Tibial nerve (tissue), 4 donors: ENCODE results near the gene RIOK2. TPM values are rescaled to one million over a fixed set of nuclear protein-coding genes. Genes with fewer than 3 reads are reported as not detected.
"Not testable (repeated sequence)": the region's sequence is repeated elsewhere in the genome, so short reads cannot be mapped to it uniquely, and the experiment has no call there.

Experiments
- DNase-seq, 2 donors: peaks; one replicate each; pipeline ENCODE4 v3.0.0-alpha.2; 2019; ENCODE audit warnings: low spot score in 2 of 2
- H3K27ac ChIP-seq, 4 donors: fragments of 200-600 bp; sonication (generic) in 3 of 4; one replicate each; pipeline ENCODE4 v1.5.1; 2017 to 2019; ENCODE audit warnings: mild to moderate bottlenecking in 1 of 4
- H3K27me3 ChIP-seq, 2 donors: fragments of 200-600 bp; sonication (generic) in 1 of 2; one replicate each; pipeline versions ENCODE4 v1.5.1 to v1.6.0; 2017 to 2019
- H3K36me3 ChIP-seq, 3 donors: fragments of 200-600 bp; sonication (generic); one replicate each; pipeline ENCODE4 v1.5.1; 2018 to 2019
- H3K4me1 ChIP-seq, 4 donors: fragments of 200-600 bp; sonication (generic) in 3 of 4; one replicate each; pipeline ENCODE4 v1.5.1; 2017 to 2019
- H3K4me3 ChIP-seq, 4 donors: fragments of 200-600 bp; sonication (generic) in 3 of 4; one replicate each; pipeline ENCODE4 v1.5.1; 2017 to 2019; ENCODE audit warnings: mild to moderate bottlenecking in 1 of 4, moderate library complexity in 1 of 4
- H3K9me3 ChIP-seq, 4 donors: fragments of 200-600 bp; sonication (generic) in 3 of 4; one replicate each; pipeline ENCODE4 v1.5.1; 2017 to 2019
- EP300 ChIP-seq, 2 donors: sonication (generic); formaldehyde crosslinking; IDR thresholded peaks; one replicate each; pipeline ENCODE4 v1.6.1; 2017; ENCODE audit warnings: antibody characterized with exemption in 2 of 2, mild to moderate bottlenecking in 1 of 2
- POLR2A ChIP-seq, 2 donors: fragments of 450-650 bp; IDR thresholded peaks; one replicate each; pipeline ENCODE4 v1.6.1; 2017; ENCODE audit warnings: antibody characterized with exemption in 2 of 2, mild to moderate bottlenecking in 2 of 2, moderate library complexity in 2 of 2
- WGBS, 2 donors: methylation state at CpG; one replicate each; pipeline ENCODE4 v1.1.5; 2018; 5-methylcytosine and 5-hydroxymethylcytosine counted together
- total RNA-seq, 4 donors: library from RNA; depleted of rRNA; stranded (reverse); fragments of >200 nt; gene quantifications; one replicate each; pipeline ENCODE4 v1.1.0, GENCODE V29; 2016
- TF ChIP-seq, protein P1 (sequence below), 5 experiments: fragments of 200-600 bp in 3 of 5; fragments of 450-650 bp in 2 of 5; sonication (generic) in 3 of 5; IDR thresholded peaks; one replicate each; pipeline ENCODE4 v1.5.1; 2016 to 2019; ENCODE audit warnings: antibody characterized with exemption in 5 of 5, mild to moderate bottlenecking in 3 of 5, moderate library complexity in 2 of 5

The RIOK2 gene
- total RNA-seq, 4 donors from 2014 or later = 16.7 to 44.7 (median 27.3) TPM

DNA sequence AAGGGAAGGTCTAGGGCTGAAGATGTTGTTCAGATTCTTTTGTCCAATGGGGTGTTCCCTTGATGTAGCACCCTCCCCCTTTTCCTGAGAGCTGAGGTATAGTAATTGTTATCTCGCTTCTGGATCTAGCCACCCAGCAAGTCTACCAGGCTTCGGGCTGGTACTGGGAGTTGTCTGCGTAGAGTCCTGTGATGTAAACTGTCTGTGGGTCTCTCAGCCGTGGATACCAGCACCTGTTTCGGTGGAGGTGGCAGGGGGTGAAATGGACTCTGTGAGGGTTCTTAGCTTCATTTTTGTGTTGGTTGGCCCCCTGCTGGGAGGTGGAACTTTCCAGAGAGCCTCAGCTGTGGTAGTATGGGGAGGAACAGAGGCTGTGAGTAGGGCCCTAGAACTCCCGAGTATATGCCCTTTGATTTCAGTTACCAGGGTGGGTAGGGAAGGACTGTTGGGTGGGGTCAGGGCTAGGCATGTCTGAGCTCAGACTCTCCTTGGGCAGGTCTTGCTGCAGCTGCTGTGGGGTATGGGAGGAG is 25.2 kb upstream of the RIOK2 start:
- Histone ChIP-seq H3K4me1 (no peaks in the 10 kb centered on the region), H3K36me3 (no peaks in the 10 kb centered on the region), H3K27me3 (no peaks in the 10 kb centered on the region), H3K4me3 (no peak overlapping the region), H3K9me3 (peaks cover 0 to 23% (median under 1%) of the 10 kb centered on the region in 4 donors), H3K27ac (no peak overlapping the region)
- 95 to 96% methylated on average over 6 of the region's 6 CpGs for WGBS, 2 donors
- TF ChIP-seq, protein P1, sequence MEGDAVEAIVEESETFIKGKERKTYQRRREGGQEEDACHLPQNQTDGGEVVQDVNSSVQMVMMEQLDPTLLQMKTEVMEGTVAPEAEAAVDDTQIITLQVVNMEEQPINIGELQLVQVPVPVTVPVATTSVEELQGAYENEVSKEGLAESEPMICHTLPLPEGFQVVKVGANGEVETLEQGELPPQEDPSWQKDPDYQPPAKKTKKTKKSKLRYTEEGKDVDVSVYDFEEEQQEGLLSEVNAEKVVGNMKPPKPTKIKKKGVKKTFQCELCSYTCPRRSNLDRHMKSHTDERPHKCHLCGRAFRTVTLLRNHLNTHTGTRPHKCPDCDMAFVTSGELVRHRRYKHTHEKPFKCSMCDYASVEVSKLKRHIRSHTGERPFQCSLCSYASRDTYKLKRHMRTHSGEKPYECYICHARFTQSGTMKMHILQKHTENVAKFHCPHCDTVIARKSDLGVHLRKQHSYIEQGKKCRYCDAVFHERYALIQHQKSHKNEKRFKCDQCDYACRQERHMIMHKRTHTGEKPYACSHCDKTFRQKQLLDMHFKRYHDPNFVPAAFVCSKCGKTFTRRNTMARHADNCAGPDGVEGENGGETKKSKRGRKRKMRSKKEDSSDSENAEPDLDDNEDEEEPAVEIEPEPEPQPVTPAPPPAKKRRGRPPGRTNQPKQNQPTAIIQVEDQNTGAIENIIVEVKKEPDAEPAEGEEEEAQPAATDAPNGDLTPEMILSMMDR (IDR thresholded peaks at IDR 0.05) = no peak
- no peak for TF ChIP-seq EP300 (IDR thresholded peaks at IDR 0.05)
- no peak for TF ChIP-seq POLR2A (IDR thresholded peaks at IDR 0.05)
- no peak for DNase-seq

DNA sequence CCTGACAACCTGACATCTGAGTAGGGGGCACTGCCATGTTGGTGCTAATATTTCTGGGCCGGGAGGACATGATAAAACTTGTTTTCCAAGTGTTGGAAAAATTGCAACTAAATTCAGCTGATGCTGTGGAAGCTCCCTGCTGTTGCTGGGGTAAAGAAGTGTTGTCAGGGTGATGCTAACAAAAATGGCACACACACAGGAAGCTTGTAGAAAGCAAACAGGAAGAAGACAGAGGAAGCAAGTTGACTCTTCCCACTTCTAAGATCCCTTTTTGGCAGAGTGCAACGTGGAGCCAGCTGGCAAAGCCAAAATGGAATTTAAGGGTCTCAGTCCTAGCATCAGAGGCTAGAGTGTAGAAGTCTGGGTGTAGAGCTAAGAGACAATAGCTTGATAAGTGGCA is 11.3 kb upstream of the RIOK2 start:
- TF ChIP-seq EP300 (IDR thresholded peaks at IDR 0.05) = no peak
- TF ChIP-seq, protein P1 (IDR thresholded peaks at IDR 0.05) = no peak
- TF ChIP-seq POLR2A (IDR thresholded peaks at IDR 0.05) = no peak
- no peak overlapping the region for H3K4me3 ChIP-seq
- no peaks in the 10 kb centered on the region for H3K36me3 ChIP-seq
- DNase-seq = no peak
- 39 to 45% methylated on average over 2 of the region's 2 CpGs for WGBS, 2 donors
- no peak overlapping the region for H3K27ac ChIP-seq
- no peaks in the 10 kb centered on the region for H3K27me3 ChIP-seq
- H3K9me3 ChIP-seq = peaks cover 0 to 7% (median 0%) of the 10 kb centered on the region in 4 donors
- H3K4me1 ChIP-seq = no peaks in the 10 kb centered on the region

DNA sequence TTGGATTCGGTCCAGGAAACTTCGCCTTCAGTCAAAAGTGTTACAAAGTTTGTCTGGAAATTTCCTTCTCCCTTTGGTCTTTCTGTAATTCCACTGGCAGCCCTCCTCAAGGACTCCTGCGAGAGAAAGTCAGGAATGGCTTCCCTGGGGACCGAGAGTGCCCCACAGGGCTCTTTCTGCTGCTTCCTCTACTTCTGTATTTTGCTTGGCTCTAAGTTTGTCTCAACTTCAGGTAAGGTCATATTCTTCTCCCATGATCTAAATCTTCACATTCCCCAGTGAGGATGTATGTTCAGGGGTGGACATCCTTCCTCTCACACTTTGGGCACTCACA is 10.3 kb upstream of the RIOK2 start:
- no peak for TF ChIP-seq POLR2A (IDR thresholded peaks at IDR 0.05)
- no peak for TF ChIP-seq EP300 (IDR thresholded peaks at IDR 0.05)
- TF ChIP-seq, protein P1 (IDR thresholded peaks at IDR 0.05) = no peak
- Histone ChIP-seq H3K27ac (no peak overlapping the region), H3K4me1 (no peaks in the 10 kb centered on the region), H3K27me3 (no peaks in the 10 kb centered on the region), H3K36me3 (no peaks in the 10 kb centered on the region), H3K9me3 (peaks cover 0 to 7% (median 0%) of the 10 kb centered on the region in 4 donors), H3K4me3 (no peak overlapping the region)
- WGBS, 2 donors = 83 to 87% methylated on average over 4 of the region's 4 CpGs
- DNase-seq = no peak

DNA sequence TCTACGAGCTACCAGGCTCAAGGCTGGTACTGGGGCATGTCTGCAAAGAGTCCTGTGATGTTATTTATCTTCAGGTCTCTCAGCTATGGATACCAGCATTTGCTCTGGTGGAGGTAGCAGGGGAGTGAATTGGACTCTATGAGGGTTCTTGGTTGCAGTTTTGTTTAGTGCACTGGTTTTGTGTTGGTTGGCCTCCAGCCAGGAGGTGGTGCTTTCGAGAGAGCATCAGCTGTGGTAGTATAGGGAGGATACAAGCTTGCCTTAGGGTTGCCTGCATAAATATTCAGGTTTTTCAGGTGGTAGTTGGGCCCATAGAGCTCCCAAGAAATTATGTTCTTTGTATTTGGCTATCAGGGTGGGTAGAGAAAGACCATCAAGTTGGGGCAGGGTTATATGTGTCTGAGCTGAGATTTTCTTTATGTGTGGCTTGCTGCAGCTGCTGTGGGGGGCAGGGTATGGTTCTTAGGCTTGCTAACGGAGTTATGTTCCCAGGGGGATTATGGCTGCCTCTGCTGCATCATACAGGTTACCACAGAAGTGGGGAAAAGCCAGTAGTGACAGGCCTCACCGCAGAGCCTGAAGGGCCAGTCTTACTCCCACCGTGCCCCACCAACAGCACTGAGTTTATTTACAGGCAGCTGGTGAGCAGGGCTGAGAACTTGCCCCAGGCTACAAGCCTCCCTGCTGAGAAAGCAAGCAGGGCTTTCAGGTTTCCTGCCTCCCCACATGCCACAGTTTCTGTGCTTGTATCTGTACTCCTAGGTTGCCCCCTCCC is 9.7 kb upstream of the RIOK2 start:
- Histone ChIP-seq H3K36me3 (no peaks in the 10 kb centered on the region), H3K9me3 (peaks cover 0 to 7% (median 0%) of the 10 kb centered on the region in 4 donors), H3K27ac (no peak overlapping the region), H3K4me1 (no peaks in the 10 kb centered on the region), H3K4me3 (no peak overlapping the region), H3K27me3 (no peaks in the 10 kb centered on the region)
- TF ChIP-seq EP300 (IDR thresholded peaks at IDR 0.05) (no peak), POLR2A (IDR thresholded peaks at IDR 0.05) (no peak)
- TF ChIP-seq, protein P1 (IDR thresholded peaks at IDR 0.05) = no peak
- DNase-seq = no peak
- WGBS, 2 donors = 54 to 56% methylated on average over 5 of the region's 5 CpGs

DNA sequence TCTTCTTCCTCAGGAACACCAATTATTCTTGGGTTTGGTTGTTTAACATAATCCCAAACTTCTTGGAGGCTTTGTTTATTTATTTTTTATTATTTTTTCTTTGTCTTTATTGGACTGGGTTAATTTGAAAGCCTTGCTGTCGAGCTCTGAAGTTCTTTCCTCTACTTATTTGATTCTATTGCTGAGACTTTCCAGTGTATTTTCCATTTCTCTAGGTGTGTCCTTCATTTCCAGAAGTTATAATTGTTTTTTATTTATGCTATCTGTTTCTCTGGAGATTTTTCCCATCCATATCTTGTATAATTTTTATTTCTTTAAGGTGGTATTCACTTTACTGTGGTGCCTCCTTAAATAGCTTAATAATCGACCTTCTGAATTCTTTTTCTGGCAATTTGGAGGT is 8.8 kb upstream of the RIOK2 start:
- TF ChIP-seq, protein P1 (IDR thresholded peaks at IDR 0.05) = no peak
- TF ChIP-seq POLR2A (IDR thresholded peaks at IDR 0.05) (no peak), EP300 (IDR thresholded peaks at IDR 0.05) (no peak)
- Histone ChIP-seq H3K36me3 (no peaks in the 10 kb centered on the region), H3K9me3 (peaks cover 0 to 7% (median 0%) of the 10 kb centered on the region in 4 donors), H3K27me3 (no peaks in the 10 kb centered on the region), H3K4me3 (no peak overlapping the region), H3K27ac (no peak overlapping the region), H3K4me1 (no peaks in the 10 kb centered on the region)
- WGBS, 2 donors = 75 to 78% methylated on average over 2 of the region's 2 CpGs
- DNase-seq = no peak

DNA sequence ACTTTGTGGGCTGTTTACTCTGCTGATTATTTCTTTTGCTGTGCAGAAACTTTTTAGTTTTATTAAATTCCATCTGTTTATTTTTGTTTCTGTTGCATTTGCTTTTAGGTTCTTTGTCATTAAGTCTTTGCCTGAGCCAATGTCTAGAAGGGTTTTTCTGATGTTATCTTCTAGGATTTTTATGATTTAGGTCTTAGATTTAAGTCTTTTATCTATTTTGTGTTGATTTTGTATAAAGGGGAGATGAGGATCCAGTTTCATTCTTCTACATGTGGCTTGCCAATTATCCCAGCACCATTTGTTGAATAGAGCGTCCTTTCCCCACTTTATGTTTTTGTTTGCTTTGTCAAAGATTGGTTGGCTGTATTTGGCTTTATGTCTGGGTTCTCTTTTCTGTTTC is 6.5 kb upstream of the RIOK2 start:
- H3K4me3 ChIP-seq, H3K9me3 ChIP-seq, H3K4me1 ChIP-seq, DNase-seq, H3K27me3 ChIP-seq, H3K36me3 ChIP-seq, H3K27ac ChIP-seq: not testable (repeated sequence)
- WGBS, 2 donors = 90 to 95% methylated on average over 1 of the region's 1 CpG
